DOHH2 (cell line): ENCODE measurements around the gene FAM124B.

Experiments used
- EZH2phosphoT487 ChIP-seq: fragments of 200-600 bp; sonication (generic); IDR thresholded peaks from 2 replicates; pipeline ENCODE4 v1.6.1; 2017; ENCODE audit warnings: borderline replicate concordance, mild to moderate bottlenecking, antibody characterized with exemption, low read length, moderate library complexity, mixed read lengths
- TF ChIP-seq, protein P1 (sequence below): fragments of 200-600 bp; sonication (generic); IDR thresholded peaks from one replicate; pipeline ENCODE4 v1.5.1; 2014; ENCODE audit warnings: antibody characterized with exemption, mild to moderate bottlenecking, low read depth, low read length; ENCODE audit not compliant: poor library complexity, severe bottlenecking

DNA sequence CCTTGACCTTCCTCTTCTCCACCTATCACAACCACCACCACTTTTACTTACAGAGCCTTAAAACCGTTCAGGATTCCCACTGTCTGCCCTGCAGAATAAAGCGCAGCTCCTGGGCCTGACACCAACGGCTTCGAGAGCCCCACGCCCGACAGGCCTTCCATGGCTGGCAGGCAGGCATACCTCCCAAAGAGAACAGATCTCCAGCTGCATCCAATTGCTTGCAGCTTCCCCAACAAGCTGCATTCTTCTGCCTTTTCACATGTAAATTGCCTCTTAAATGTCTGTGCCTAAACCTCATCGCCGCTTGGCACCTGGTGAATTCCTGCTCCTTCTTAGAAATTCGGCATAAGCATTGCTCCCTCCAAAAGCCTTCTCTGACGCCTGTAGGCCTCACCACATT is 31.5 kb upstream of the FAM124B start:
- TF ChIP-seq, protein P1, sequence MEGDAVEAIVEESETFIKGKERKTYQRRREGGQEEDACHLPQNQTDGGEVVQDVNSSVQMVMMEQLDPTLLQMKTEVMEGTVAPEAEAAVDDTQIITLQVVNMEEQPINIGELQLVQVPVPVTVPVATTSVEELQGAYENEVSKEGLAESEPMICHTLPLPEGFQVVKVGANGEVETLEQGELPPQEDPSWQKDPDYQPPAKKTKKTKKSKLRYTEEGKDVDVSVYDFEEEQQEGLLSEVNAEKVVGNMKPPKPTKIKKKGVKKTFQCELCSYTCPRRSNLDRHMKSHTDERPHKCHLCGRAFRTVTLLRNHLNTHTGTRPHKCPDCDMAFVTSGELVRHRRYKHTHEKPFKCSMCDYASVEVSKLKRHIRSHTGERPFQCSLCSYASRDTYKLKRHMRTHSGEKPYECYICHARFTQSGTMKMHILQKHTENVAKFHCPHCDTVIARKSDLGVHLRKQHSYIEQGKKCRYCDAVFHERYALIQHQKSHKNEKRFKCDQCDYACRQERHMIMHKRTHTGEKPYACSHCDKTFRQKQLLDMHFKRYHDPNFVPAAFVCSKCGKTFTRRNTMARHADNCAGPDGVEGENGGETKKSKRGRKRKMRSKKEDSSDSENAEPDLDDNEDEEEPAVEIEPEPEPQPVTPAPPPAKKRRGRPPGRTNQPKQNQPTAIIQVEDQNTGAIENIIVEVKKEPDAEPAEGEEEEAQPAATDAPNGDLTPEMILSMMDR: no peak
- TF ChIP-seq EZH2phosphoT487: no peak
